Measurements from ENCODE around the gene ENTPD2. TPM values are rescaled to one million over a fixed set of nuclear protein-coding genes. Genes with fewer than 3 reads are reported as not detected.
A peak's percentile ranks its signal among the peaks of the same experiment; 100 is the strongest.

The ENTPD2 gene
- total and polyA plus RNA-seq, 12 donors: 0.32 to 3.3 (median 1.6) TPM

- Histone ChIP-seq H3K27me3 (no peaks in the 10 kb centered on the region), H3K27ac (no peak overlapping the region), H3K4me3 (no peak overlapping the region), H3K36me3 (peaks cover 0 to 61% (median 4%) of the 10 kb centered on the region in 9 donors), H3K9me3 (no peaks in the 10 kb centered on the region), H3K4me1 (peaks cover 6 to 36% (median 24%) of the 10 kb centered on the region in 9 donors)
- no peak for ATAC-seq
- no peak for TF ChIP-seq CTCF (IDR thresholded peaks at IDR 0.05)
- intact Hi-C loops (cut with DNase I): no loop called here
- no peak for DNase-seq
- WGBS, 2 donors: 79 to 82% methylated on average over 11 of the region's 11 CpGs
These were observed 35.5 kb upstream of the ENTPD2 start for GRCh38 chr9:137089232-137089947.

GRCh38 chr9:137088121-137088520 is 34.3 kb upstream of the ENTPD2 start:
- TF ChIP-seq CTCF (IDR thresholded peaks at IDR 0.05): no peak
- peaks cover 6 to 39% (median 24%) of the 10 kb centered on the region in 9 donors for H3K4me1 ChIP-seq
- 87 to 88% methylated on average over 5 of the region's 5 CpGs for WGBS, 2 donors
- H3K27ac ChIP-seq: no peak overlapping the region
- H3K36me3 ChIP-seq: peaks cover 0 to 56% (median 4%) of the 10 kb centered on the region in 9 donors
- peak overlapping the region in 3 of 10 donors; percentile 82 to 91 (median 89) for H3K4me3 ChIP-seq
- DNase-seq (no peak), ATAC-seq (no peak)
- no peaks in the 10 kb centered on the region for H3K9me3 ChIP-seq
- intact Hi-C loops (cut with DNase I): no loop called here
- no peaks in the 10 kb centered on the region for H3K27me3 ChIP-seq

- no peaks in the 10 kb centered on the region for H3K9me3 ChIP-seq
- H3K4me1 ChIP-seq: peaks cover 6 to 45% (median 24%) of the 10 kb centered on the region in 9 donors
- H3K27me3 ChIP-seq: no peaks in the 10 kb centered on the region
- peak overlapping the region; percentile 76 to 97 (median 95) for H3K27ac ChIP-seq
- WGBS, 2 donors: 11 to 12% methylated on average over 22 of the region's 22 CpGs
- peak in 1 of 8 donors; percentile 1 for ATAC-seq
- intact Hi-C loops (cut with DNase I): no loop called here
- no peak for DNase-seq
- peak overlapping the region; percentile 67 to 96 (median 84) for H3K4me3 ChIP-seq
- H3K36me3 ChIP-seq: peaks cover 0 to 56% (median 4%) of the 10 kb centered on the region in 9 donors
- TF ChIP-seq CTCF (IDR thresholded peaks at IDR 0.05): no peak
These were observed 33.6 kb upstream of the ENTPD2 start for GRCh38 chr9:137087409-137087925.

GRCh38 chr9:137086531-137087408 is 32.9 kb upstream of the ENTPD2 start, which contains the start of gene MAN1B1:
Gene MAN1B1, plus strand, starts transcription at chr9:137086985. Its CDS starts 15 bp downstream, at chr9:137087000.
- Histone ChIP-seq H3K9me3 (no peaks in the 10 kb centered on the region), H3K27ac (peak within 1 kb of the TSS; percentile 76 to 98 (median 96)), H3K36me3 (peaks cover 0 to 56% (median 4%) of the 10 kb centered on the region in 9 donors), H3K27me3 (no peaks in the 10 kb centered on the region), H3K4me1 (peaks cover 6 to 45% (median 24%) of the 10 kb centered on the region in 9 donors), H3K4me3 (peak within 1 kb of the TSS; percentile 67 to 96 (median 84))
- DNase-seq: peak; percentile 97 to 99
- intact Hi-C loops (cut with DNase I): loop anchor here in 1 of 10 donors (1.0 kb wide), 1 partner anchor 29 kb away; no protein-coding TSS in a partner anchor
- peak; percentile 92 to 97 (median 96) for ATAC-seq
- WGBS, 2 donors: 0% methylated on average over 100 to 101 of the region's 101 CpGs
- TF ChIP-seq CTCF (IDR thresholded peaks at IDR 0.05): no peak
